IPS DF 6.9 (cell line): ENCODE results near the gene SORCS2.
"Not testable (repeated sequence)": the region's sequence is repeated elsewhere in the genome, so short reads cannot be mapped to it uniquely, and the experiment has no call there.

Source experiments
- DNase-seq: peaks from one replicate; pipeline ENCODE4 v3.0.0-alpha.2; 2013; ENCODE audit warnings: low read depth, low spot score
- H3K27ac ChIP-seq: one replicate; pipeline ENCODE4 v1.5.1; 2013; ENCODE audit warnings: low read length, control low read depth
- H3K27me3 ChIP-seq: 2 replicates; pipeline ENCODE4 v1.6.1; 2013; ENCODE audit warnings: mild to moderate bottlenecking, low read length; ENCODE audit not compliant: control insufficient read depth, insufficient read depth
- H3K36me3 ChIP-seq: 2 replicates; pipeline ENCODE4 v1.6.1; 2013; ENCODE audit warnings: low read length; ENCODE audit not compliant: control insufficient read depth, insufficient read depth
- H3K4me1 ChIP-seq: 2 replicates; pipeline ENCODE4 v1.6.1; 2013; ENCODE audit warnings: low read length; ENCODE audit not compliant: control insufficient read depth, insufficient read depth
- H3K4me3 ChIP-seq: 2 replicates; pipeline ENCODE4 v1.5.1; 2013; ENCODE audit warnings: mild to moderate bottlenecking, low read length
- H3K9me3 ChIP-seq: 2 replicates; pipeline ENCODE4 v1.6.1; 2013; ENCODE audit warnings: low read length, inconsistent platforms; ENCODE audit not compliant: control insufficient read depth, insufficient read depth
- WGBS: extraction: QIAGEN DNeasy Blood & Tissue Kit; methylation state at CpG from one replicate; pipeline ENCODE4 v1.1.7; 2013; ENCODE audit warnings: mixed read lengths, missing lambda C conversion rate; ENCODE audit not compliant: insufficient read length, insufficient coverage; 5-methylcytosine and 5-hydroxymethylcytosine counted together

The SORCS2 gene

GRCh38 chr4:7450775-7451433, 258.6 kb downstream of the SORCS2 start:
- H3K27ac ChIP-seq, result no peak overlapping the region
- H3K9me3 ChIP-seq, result no peaks in the 10 kb centered on the region
- H3K27me3 ChIP-seq, result no peaks in the 10 kb centered on the region
- no peak for DNase-seq
- H3K36me3 ChIP-seq, result no peaks in the 10 kb centered on the region
- no peaks in the 10 kb centered on the region; the same call in 1 of the 2 replicates for H3K4me1 ChIP-seq
- H3K4me3 ChIP-seq, result no peak overlapping the region
- WGBS, result 100% methylated on average over 1 of the region's 5 CpGs

GRCh38 chr4:7451434-7451789, 259.1 kb downstream of the SORCS2 start:
- DNase-seq, result no peak
- H3K27me3 ChIP-seq, result no peaks in the 10 kb centered on the region
- no CpG with 5 or more reads among the region's 2 CpGs for WGBS
- H3K4me3 ChIP-seq, result no peak overlapping the region
- H3K4me1 ChIP-seq, result no peaks in the 10 kb centered on the region; the same call in 1 of the 2 replicates
- H3K36me3 ChIP-seq, result no peaks in the 10 kb centered on the region
- H3K27ac ChIP-seq, result no peak overlapping the region
- H3K9me3 ChIP-seq, result no peaks in the 10 kb centered on the region

GRCh38 chr4:7451800-7452199, 259.5 kb downstream of the SORCS2 start:
- no peaks in the 10 kb centered on the region for H3K27me3 ChIP-seq
- H3K9me3 ChIP-seq, result no peaks in the 10 kb centered on the region
- no CpG with 5 or more reads among the region's 6 CpGs for WGBS
- no peak overlapping the region for H3K4me3 ChIP-seq
- H3K36me3 ChIP-seq, result no peaks in the 10 kb centered on the region
- H3K27ac ChIP-seq, result no peak overlapping the region
- DNase-seq, result no peak
- H3K4me1 ChIP-seq, result no peaks in the 10 kb centered on the region; the same call in 1 of the 2 replicates

GRCh38 chr4:7452802-7453201, 260.5 kb downstream of the SORCS2 start:
- H3K4me1 ChIP-seq, H3K27me3 ChIP-seq, H3K4me3 ChIP-seq, H3K27ac ChIP-seq, H3K9me3 ChIP-seq, H3K36me3 ChIP-seq, DNase-seq: not testable (repeated sequence)
- WGBS, result no CpG with 5 or more reads among the region's 9 CpGs

- no CpG with 5 or more reads among the region's 16 CpGs for WGBS
- Histone ChIP-seq H3K4me3 (no peak overlapping the region), H3K36me3 (no peaks in the 10 kb centered on the region), H3K27me3 (no peaks in the 10 kb centered on the region), H3K9me3 (no peaks in the 10 kb centered on the region), H3K27ac (no peak overlapping the region), H3K4me1 (peaks cover 8% of the 10 kb centered on the region)
- DNase-seq, result no peak
These were observed 265.1 kb downstream of the SORCS2 start for GRCh38 chr4:7457201-7458065.

GRCh38 chr4:7458066-7458425, 265.7 kb downstream of the SORCS2 start:
- peaks cover 9% of the 10 kb centered on the region for H3K4me1 ChIP-seq
- no peak for DNase-seq
- no CpG with 5 or more reads among the region's 9 CpGs for WGBS
- H3K36me3 ChIP-seq, result no peaks in the 10 kb centered on the region
- no peak overlapping the region for H3K27ac ChIP-seq
- H3K27me3 ChIP-seq, result no peaks in the 10 kb centered on the region
- H3K4me3 ChIP-seq, result no peak overlapping the region
- no peaks in the 10 kb centered on the region for H3K9me3 ChIP-seq

- no peak for DNase-seq
- H3K4me3 ChIP-seq, result no peak overlapping the region
- no peaks in the 10 kb centered on the region for H3K36me3 ChIP-seq
- H3K27me3 ChIP-seq, result no peaks in the 10 kb centered on the region
- H3K27ac ChIP-seq, result no peak overlapping the region
- WGBS, result no CpG with 5 or more reads among the region's 4 CpGs
- peaks cover 9% of the 10 kb centered on the region for H3K4me1 ChIP-seq
- H3K9me3 ChIP-seq, result no peaks in the 10 kb centered on the region
These were observed 266.1 kb downstream of the SORCS2 start for GRCh38 chr4:7458477-7458876.

GRCh38 chr4:7459471-7459870, 267.1 kb downstream of the SORCS2 start:
- DNase-seq, result no peak
- Histone ChIP-seq H3K9me3 (no peaks in the 10 kb centered on the region), H3K27ac (no peak overlapping the region), H3K4me3 (no peak overlapping the region), H3K27me3 (no peaks in the 10 kb centered on the region), H3K4me1 (peaks cover 11% of the 10 kb centered on the region), H3K36me3 (no peaks in the 10 kb centered on the region)
- no CpG with 5 or more reads among the region's 8 CpGs for WGBS

GRCh38 chr4:7460566-7460965, 268.2 kb downstream of the SORCS2 start:
- H3K4me3 ChIP-seq, result no peak overlapping the region
- no peaks in the 10 kb centered on the region for H3K36me3 ChIP-seq
- no peaks in the 10 kb centered on the region for H3K27me3 ChIP-seq
- no peak overlapping the region for H3K27ac ChIP-seq
- H3K9me3 ChIP-seq, result no peaks in the 10 kb centered on the region
- no CpG with 5 or more reads among the region's 17 CpGs for WGBS
- peaks cover 11% of the 10 kb centered on the region for H3K4me1 ChIP-seq
- DNase-seq, result no peak

- WGBS, result no CpG with 5 or more reads among the region's 17 CpGs
- H3K9me3 ChIP-seq, result no peaks in the 10 kb centered on the region
- H3K36me3 ChIP-seq, result no peaks in the 10 kb centered on the region
- peaks cover 11% of the 10 kb centered on the region for H3K4me1 ChIP-seq
- H3K27me3 ChIP-seq, result no peaks in the 10 kb centered on the region
- H3K27ac ChIP-seq, result no peak overlapping the region
- H3K4me3 ChIP-seq, result no peak overlapping the region
- DNase-seq, result no peak
These were observed 268.9 kb downstream of the SORCS2 start for GRCh38 chr4:7461230-7461629.
